Measurements from ENCODE around the gene BMI1. TPM values are rescaled to one million over a fixed set of nuclear protein-coding genes. Genes with fewer than 3 reads are reported as not detected.

The BMI1 gene
- total and polyA plus RNA-seq, 4 donors = 13.2 to 28.7 (median 19.5) TPM

- peaks cover 6 to 41% (median 23%) of the 10 kb centered on the region in 4 donors for H3K4me1 ChIP-seq (ENCODE audit: control insufficient read depth in 4 of 4, insufficient read depth in 4 of 4, low read length in 3 of 4)
- DNase-seq (ENCODE audit: low spot score) = no peak
- no peaks in the 10 kb centered on the region for H3K9me3 ChIP-seq (ENCODE audit: control insufficient read depth in 4 of 4, low read length in 3 of 4)
- TF ChIP-seq HNF4G (IDR thresholded peaks at IDR 0.05) (no peak), FOXA1 (IDR thresholded peaks at IDR 0.05) (no peak), GABPA (IDR thresholded peaks at IDR 0.05 in 1 of 2, conservative IDR thresholded peaks at IDR 0.05 in 1 of 2) (no peak), JUND (IDR thresholded peaks at IDR 0.05) (no peak), NR2F2 (IDR thresholded peaks at IDR 0.05) (no peak), ATF3 (IDR thresholded peaks at IDR 0.05) (no peak), ZBTB33 (IDR thresholded peaks at IDR 0.05) (no peak), RXRA (IDR thresholded peaks at IDR 0.05) (no peak), RAD21 (IDR thresholded peaks at IDR 0.05) (no peak), HNF4A (conservative IDR thresholded peaks at IDR 0.05) (no peak), TAF1 (conservative IDR thresholded peaks at IDR 0.05) (no peak), FOXA2 (IDR thresholded peaks at IDR 0.05) (no peak), MAX (IDR thresholded peaks at IDR 0.05) (no peak), EGR1 (IDR thresholded peaks at IDR 0.05; ENCODE audit: low read depth in 2 of 2) (no peak), CTCF (IDR thresholded peaks at IDR 0.05; ENCODE audit: low read depth, low read length, missing input control) (no peak)
- 91% methylated on average over 6 of the region's 6 CpGs for WGBS
- no peak overlapping the region for H3K27ac ChIP-seq (ENCODE audit: low read depth in 1 of 2, low read length in 2 of 2)
- H3K9ac ChIP-seq (ENCODE audit: low read depth in 1 of 2, low read length in 2 of 2) = peak overlapping the region in 1 of 2 donors; percentile 98
- no peaks in the 10 kb centered on the region for H3K27me3 ChIP-seq (ENCODE audit: control insufficient read depth in 4 of 4, insufficient read depth in 4 of 4, low read length in 3 of 4)
- no peaks in the 10 kb centered on the region for H3K36me3 ChIP-seq (ENCODE audit: control insufficient read depth in 4 of 4, insufficient read depth in 3 of 4, low read depth in 1 of 4, low read length in 3 of 4)
- no peak overlapping the region for H3K4me3 ChIP-seq (ENCODE audit: low read depth in 1 of 3, low read length in 3 of 3)
Measured at GRCh38 chr10:22317771-22318565, 2.9 kb upstream of the BMI1 start.

- H3K27ac ChIP-seq (ENCODE audit: low read depth in 1 of 2, low read length in 2 of 2) = no peak overlapping the region
- no peaks in the 10 kb centered on the region for H3K9me3 ChIP-seq (ENCODE audit: control insufficient read depth in 4 of 4, low read length in 3 of 4)
- H3K4me3 ChIP-seq (ENCODE audit: low read depth in 1 of 3, low read length in 3 of 3) = no peak overlapping the region
- no peak for DNase-seq (ENCODE audit: low spot score)
- no peaks in the 10 kb centered on the region for H3K27me3 ChIP-seq (ENCODE audit: control insufficient read depth in 4 of 4, insufficient read depth in 4 of 4, low read length in 3 of 4)
- H3K4me1 ChIP-seq (ENCODE audit: control insufficient read depth in 4 of 4, insufficient read depth in 4 of 4, low read length in 3 of 4) = peaks cover 9 to 49% (median 27%) of the 10 kb centered on the region in 4 donors
- 97% methylated on average over 3 of the region's 3 CpGs for WGBS
- H3K36me3 ChIP-seq (ENCODE audit: control insufficient read depth in 4 of 4, insufficient read depth in 3 of 4, low read depth in 1 of 4, low read length in 3 of 4) = no peaks in the 10 kb centered on the region
- H3K9ac ChIP-seq (ENCODE audit: low read depth in 1 of 2, low read length in 2 of 2) = no peak overlapping the region
- no peak for TF ChIP-seq RXRA (IDR thresholded peaks at IDR 0.05)
- no peak for TF ChIP-seq FOXA2 (IDR thresholded peaks at IDR 0.05)
- no peak for TF ChIP-seq TAF1 (conservative IDR thresholded peaks at IDR 0.05)
- no peak for TF ChIP-seq HNF4A (conservative IDR thresholded peaks at IDR 0.05)
- no peak for TF ChIP-seq SP1 (IDR thresholded peaks at IDR 0.05)
- TF ChIP-seq JUND (IDR thresholded peaks at IDR 0.05) = no peak
- no peak for TF ChIP-seq ATF3 (IDR thresholded peaks at IDR 0.05)
- TF ChIP-seq ZBTB33 (IDR thresholded peaks at IDR 0.05) = no peak
- TF ChIP-seq YY1 (IDR thresholded peaks at IDR 0.05) = no peak
- no peak for TF ChIP-seq GABPA (IDR thresholded peaks at IDR 0.05 in 1 of 2, conservative IDR thresholded peaks at IDR 0.05 in 1 of 2)
- TF ChIP-seq HNF4G (IDR thresholded peaks at IDR 0.05) = no peak
- no peak for TF ChIP-seq CTCF (IDR thresholded peaks at IDR 0.05; ENCODE audit: low read depth, low read length, missing input control)
- no peak for TF ChIP-seq REST (IDR thresholded peaks at IDR 0.05)
Measured at GRCh38 chr10:22318772-22319171, 2.1 kb upstream of the BMI1 start.
